ENCODE data around the gene PREB.

GRCh38 chr2:27100036-27100435, 34.4 kb downstream of the PREB start:
- TF ChIP-seq CTCF (conservative IDR thresholded peaks at IDR 0.05; ENCODE audit: low read length) (no peak), EZH2phosphoT487 (IDR thresholded peaks at IDR 0.05; ENCODE audit: borderline replicate concordance) (no peak)
